ENCODE data around the gene STAG3.
"Not testable (repeated sequence)": the region's sequence is repeated elsewhere in the genome, so short reads cannot be mapped to it uniquely, and the experiment has no call there.

The STAG3 gene, protein sequence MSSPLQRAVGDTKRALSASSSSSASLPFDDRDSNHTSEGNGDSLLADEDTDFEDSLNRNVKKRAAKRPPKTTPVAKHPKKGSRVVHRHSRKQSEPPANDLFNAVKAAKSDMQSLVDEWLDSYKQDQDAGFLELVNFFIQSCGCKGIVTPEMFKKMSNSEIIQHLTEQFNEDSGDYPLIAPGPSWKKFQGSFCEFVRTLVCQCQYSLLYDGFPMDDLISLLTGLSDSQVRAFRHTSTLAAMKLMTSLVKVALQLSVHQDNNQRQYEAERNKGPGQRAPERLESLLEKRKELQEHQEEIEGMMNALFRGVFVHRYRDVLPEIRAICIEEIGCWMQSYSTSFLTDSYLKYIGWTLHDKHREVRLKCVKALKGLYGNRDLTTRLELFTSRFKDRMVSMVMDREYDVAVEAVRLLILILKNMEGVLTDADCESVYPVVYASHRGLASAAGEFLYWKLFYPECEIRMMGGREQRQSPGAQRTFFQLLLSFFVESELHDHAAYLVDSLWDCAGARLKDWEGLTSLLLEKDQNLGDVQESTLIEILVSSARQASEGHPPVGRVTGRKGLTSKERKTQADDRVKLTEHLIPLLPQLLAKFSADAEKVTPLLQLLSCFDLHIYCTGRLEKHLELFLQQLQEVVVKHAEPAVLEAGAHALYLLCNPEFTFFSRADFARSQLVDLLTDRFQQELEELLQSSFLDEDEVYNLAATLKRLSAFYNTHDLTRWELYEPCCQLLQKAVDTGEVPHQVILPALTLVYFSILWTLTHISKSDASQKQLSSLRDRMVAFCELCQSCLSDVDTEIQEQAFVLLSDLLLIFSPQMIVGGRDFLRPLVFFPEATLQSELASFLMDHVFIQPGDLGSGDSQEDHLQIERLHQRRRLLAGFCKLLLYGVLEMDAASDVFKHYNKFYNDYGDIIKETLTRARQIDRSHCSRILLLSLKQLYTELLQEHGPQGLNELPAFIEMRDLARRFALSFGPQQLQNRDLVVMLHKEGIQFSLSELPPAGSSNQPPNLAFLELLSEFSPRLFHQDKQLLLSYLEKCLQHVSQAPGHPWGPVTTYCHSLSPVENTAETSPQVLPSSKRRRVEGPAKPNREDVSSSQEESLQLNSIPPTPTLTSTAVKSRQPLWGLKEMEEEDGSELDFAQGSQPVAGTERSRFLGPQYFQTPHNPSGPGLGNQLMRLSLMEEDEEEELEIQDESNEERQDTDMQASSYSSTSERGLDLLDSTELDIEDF

DNA sequence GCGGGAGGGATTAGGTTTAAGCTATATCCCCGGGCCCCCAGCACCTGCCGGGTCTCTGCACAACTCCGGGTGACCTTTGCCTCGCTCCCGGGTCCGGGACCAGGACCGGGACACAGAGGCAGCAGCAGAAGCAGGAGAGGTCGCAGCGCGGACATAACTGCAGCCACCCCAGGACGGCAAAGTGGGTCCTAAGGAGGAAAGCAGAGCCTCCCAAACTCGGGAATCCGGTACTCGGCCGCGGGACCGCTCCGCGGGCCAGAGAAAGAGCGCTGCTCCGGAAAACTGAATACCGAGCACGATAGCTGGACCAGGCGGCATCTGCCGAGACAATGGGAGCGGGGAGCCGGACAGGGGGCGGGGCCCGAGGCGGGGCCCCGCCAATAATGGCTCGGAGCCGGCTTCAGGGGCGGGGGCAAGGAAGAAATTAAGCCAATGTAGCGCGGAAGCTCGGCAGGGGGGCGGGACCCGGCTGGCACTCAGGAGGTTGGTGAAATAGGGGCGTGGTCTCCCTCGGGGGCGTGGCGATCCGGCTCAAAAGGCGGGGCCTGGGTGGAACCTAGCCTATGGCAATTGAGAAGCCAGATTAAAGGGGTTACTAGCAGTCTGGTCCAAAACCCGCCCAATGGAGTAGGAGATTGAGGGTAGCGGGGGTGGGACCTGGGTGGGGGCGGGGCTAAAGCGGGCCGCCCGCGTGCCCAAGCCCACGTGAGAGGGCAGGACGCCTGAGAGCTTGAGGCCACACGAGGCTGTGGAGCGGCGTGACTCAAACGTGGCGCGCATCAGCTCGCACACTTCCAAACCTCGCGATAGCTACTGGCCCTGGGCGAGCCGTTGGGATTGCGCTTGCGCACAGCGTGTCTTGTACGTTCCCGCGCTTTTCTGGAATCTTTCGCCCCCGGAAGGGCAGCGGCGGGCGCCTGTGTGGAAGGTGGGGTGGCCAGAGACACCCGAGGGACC, at the start of gene STAG3, which contains the start of gene GPC2:
STAG3 (plus strand) TSS at position 874 of the 957 bp plus-strand sequence. CDS start 2,639 bp downstream, outside the sequence.
GPC2 (minus strand) TSS at position 337 of the 957 bp plus-strand sequence; CDS start at position 155, 182 bp downstream.
- peak; percentile 94 for DNase-seq (ENCODE audit: low spot score)

DNA sequence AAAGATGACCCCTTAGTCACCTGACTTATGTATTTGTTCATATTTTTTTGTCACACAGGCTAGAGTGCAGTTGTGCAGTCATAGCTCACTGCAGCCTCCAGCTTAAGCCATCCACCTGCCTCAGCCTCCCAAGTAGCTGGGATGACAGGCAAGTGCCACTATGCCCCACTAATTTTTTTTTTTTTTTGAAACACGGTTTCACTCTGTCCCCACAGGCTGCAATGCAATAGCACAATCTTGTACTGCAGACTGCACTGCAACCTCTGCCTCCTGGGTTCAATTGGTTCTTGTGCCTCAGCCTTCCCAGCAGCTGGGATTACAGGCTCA, 49.1 kb upstream of the STAG3 start:
- no peak for DNase-seq (ENCODE audit: low spot score)

DNA sequence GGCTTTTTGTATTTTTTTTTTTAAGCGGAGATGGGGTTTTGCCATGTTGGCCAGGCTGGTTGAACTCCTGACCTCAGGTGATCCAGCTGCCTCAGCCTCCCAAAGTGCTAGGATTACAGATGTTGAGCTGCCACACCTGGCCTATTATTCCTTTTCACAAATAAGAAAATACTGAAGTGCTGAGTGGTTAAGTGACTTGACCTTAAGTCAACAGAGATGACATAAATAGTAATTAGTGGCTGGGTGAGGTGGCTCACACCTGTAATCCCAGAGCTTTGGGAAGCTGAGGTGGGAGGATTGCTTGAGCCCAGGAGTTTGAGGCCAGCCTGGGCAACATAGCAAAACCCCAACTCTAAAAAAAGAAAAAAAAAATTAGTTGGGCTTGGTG, 47.5 kb upstream of the STAG3 start:
- DNase-seq (ENCODE audit: low spot score), result peak; percentile 38

DNA sequence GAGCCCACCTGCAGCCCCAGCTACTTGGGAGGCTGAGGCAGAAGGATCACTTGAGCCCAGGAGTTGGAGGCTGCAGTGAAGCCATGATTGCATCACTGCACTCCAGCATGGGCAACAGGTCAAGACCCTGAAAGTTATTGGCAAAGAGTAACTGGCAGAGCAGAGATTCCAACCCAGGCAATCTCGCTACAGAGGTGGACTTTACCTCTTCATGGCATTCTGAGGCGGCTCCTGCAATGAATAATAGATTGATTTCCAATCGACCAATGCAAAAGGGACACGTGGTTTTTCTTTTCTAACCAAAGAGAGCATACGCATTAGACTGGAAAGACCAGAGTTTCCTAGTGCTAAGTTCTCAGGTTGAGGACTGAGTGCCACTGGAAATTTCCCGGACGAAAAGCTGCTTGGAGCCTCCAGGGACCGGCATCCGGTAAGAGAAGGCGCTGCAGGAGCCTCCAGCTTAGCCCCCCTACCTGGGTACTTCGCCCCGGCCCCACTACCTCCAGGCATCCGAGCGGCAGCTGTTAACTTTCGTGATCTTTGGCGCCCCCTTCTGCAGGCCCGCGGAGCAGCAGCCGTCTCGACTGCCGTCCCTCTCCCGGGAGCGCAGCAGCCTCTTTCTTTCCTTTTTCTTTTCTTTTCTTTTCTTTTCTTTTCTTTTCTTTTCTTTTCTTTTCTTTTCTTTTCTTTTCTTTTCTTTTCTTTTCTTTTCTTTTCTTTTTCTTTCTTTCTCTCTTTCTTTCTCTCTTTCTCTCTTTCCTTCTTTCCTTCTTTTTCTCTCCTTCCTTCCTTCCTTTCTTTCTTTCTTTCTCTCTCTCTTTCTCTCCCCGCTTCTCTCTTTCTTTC, 46.9 kb upstream of the STAG3 start:
- DNase-seq (ENCODE audit: low spot score), result peak; percentile 52

DNA sequence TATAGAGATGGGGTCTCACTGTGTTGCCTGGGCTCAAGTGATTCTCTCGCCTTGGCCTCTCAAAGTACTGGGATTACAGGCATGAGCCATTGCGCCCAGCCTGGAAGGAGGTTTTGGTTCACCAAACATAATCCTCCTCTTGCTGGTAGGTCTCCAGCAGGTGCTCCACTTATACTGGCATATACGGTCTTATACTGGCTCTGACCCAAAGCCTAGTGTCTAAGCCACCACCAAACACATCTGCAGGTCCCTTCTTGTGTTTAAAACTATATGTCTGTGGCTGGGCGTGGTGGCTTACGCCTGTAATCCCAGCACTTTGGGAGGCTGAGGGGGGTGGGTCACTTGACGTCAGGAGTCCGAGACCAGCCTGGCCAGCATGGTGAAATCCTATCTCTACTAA, 45.6 kb upstream of the STAG3 start:
- DNase-seq (ENCODE audit: low spot score), result no peak

DNA sequence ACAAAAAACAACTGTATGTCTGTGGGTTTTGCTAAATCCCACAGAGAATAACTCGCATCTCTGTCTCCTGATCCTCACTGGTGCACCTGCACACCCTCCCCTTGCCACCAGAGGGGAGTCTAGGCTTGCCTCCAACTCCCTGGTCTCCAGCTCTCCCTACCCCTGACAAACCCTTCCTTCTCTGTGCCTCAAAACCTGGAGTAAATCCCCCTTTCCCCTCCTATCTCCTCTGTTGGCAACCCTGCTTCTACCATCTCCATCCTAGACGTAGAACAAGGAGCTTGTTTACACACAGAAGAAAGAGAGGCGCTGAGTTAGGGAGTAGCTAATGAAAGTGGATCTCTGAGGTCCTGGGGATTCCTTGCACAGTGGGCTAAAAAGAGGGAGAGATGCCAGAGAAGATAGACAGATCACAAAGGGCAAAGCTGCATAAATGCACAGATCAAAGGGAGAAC, 45.0 kb upstream of the STAG3 start:
- DNase-seq (ENCODE audit: low spot score), result peak; percentile 70

DNA sequence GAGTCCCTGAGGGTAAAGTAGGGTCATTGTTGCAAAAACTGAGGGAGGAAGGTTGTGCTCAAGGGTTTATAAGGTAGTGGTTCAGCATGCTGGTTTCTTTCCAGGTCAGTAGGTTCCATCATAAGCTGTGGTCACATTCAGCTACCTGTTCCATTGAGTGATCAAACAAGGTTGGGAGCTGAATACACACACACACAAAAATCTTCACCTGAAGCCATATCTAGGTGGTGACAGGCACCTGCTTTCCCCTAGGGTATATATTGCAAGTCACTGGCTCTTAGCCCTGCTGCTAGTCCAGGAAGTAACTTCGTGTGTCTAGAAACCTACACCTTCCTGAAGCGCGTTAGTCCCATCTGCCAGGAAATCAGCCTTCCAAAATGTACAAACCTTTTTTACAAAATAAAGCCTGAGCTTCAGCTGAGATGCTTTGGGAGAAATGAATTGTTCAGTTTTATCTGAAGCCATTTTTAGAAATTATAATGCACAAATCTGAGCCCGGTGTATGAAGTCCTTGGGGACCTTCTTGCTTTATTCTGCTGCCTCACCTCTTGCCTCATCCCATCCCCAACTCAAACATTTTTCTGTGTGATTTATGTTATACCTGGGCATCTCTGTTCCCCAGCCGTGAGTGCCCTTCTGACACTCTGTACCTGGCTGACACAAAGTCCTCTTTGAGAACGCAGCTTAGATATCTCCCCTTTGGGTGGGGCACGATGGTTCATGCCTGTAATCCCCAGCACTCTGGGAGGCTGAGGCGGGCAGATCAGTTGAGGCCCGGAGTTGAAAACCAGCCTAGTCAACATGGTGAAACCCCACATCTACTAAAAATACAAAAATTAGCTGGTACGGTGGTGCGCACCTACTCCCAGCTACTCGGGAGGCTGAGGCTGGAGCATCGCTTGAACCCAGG, 39.6 kb upstream of the STAG3 start:
- DNase-seq (ENCODE audit: low spot score), result peak; percentile 85

DNA sequence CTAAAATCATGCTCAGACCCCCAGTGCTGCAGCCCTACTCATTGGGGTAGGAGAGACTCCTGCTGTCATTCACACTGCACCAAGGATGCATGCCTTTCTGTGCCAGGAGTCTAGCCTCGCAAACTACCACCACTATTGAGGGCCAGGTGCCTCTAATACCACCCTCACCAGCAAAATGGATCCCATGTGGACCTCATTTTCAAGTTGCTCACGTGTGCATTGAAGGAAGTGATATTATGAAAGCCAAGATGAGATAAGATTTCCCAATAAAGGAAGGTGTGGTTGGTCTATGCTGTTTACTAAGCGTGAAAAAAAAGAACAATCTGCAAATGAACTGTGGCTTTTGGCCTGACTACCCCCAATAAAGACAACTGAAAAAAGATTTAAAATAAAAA, 36.2 kb upstream of the STAG3 start:
- DNase-seq (ENCODE audit: low spot score), result no peak

DNA sequence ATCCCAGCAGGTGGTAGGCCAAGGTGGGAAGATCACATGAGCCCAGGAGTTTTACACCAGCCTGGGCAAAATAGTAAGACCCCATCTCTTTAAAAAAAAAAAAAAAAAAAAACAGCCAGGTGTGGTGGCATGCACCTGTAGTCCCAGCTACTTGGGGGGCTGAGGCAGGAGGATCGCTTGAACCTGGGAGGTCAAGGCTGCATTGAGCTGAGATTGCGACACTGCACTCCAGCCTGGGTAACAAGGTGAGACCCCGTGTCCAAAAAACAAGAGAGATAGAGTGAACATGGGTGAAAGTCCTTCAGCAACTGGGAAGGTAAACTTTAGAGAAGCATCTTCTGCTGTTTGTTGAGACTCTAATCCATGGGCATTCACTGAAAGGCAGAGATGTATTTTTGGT, 35.3 kb upstream of the STAG3 start:
- no peak for DNase-seq (ENCODE audit: low spot score)

DNA sequence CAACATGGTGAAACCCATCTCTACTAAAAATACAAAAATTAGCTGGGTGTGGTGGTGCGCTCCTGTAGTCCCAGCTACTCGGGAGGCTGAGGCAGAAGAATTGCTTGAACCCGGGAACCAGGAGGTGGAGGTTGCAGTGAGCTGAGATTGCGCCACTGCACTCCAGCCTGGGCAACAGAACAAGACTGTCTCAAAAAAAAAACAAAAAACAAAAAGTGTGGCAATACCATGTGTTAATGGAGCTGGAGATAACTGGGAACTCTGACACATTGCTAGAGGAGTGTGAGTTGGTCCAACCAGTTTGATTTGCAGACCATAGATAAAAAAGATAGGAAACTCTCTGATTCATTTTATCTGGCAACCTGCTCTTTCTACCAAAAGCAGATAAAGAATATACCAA, 31.4 kb upstream of the STAG3 start:
- not testable (repeated sequence) for DNase-seq (ENCODE audit: low spot score)

DNA sequence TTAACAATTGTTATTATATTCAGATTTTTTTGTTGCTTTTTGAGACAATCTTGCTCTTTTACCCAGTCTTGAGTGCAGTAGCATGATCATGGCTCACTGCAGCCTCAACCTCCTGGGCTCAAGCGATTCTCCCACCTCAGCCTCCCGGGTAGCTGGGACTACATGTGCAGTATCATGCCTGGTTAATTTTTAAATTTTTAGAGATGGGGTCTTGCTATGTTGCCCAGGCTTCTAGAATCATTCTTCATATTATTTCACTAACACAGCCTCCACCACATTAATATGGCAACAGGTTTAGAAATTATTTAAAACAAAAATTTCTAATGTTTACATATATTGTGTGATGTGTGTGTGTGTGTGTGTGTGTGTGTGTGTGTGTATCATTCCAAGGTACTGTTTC, 30.4 kb upstream of the STAG3 start:
- no peak for DNase-seq (ENCODE audit: low spot score)

DNA sequence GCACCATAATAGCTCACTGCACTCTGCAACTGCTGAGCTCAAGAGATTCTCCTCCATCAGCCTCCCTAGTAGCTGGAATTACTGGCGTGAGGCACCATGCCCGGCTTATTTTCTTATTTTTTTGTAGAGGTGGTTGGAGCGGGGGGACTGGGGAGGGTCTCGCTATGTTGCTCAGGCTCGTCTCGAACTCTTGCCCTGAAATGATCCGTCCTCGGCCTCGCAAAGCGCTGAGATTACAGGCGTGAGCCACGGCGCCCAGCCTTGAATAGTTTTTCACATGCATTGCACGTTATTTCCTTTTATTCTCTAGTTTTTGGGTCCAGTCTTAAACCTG, 29.5 kb upstream of the STAG3 start:
- DNase-seq (ENCODE audit: low spot score), result no peak

DNA sequence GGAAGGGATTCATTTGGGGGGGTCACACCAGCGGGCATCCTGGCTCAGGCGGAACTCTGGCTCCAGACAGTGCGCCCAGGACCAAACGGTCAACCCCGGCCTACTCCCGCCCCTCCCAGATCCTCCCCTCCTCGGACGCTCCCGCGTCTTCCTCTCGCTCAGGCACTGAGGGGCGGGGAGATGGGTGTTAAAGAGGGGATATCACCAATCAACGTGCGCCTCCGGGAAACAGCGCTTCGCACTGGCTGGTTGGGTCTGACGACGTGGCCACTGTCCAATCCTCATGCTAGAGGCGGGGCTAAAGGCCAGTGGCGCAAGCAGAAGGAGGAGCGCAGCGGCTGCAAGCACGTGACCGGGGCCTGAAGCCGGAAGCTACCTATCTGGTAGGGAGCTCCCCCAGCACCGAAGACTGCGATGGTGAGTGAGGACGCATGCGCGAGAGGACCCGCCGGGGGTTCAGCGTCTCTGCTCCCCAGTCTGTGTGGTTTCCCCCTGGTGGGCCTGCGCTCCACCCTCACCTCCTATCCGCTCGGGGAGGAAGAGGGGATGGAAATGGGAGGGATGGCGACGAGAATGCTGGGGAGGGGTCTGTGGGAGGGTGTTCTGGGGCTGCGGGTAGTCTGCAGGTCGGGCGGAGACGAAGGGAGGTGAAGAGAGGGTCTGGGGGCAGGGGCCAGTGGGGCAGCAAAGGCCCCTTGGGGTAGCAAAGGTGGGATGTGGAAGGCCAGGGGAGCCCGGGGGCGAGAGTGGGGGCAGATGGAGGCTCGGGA, 29.0 kb upstream of the STAG3 start, which contains the start of gene LAMTOR4:
LAMTOR4 (plus strand) TSS at position 360 of the 770 bp plus-strand sequence; CDS start at position 415, 55 bp downstream.
- DNase-seq (ENCODE audit: low spot score), result peak; percentile 100

DNA sequence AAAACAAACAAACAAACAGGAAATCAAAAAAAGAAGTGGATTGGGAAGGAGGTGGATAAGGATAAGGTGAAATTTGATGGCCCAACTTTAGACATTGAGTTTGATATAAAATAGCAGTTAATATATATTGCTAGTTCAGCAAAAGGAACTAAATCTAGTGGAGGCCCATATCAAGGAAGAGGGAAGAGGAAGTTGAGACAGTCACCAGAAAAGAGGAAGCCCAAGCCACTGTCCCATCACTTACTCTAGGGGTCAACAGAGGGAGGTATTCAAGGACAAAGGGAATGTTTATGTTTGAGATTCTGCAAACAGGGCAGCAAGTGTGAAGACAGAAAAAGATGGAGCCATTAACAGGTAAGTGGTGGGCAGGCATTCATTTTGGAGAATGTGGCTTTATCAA, 25.3 kb upstream of the STAG3 start:
- no peak for DNase-seq (ENCODE audit: low spot score)

DNA sequence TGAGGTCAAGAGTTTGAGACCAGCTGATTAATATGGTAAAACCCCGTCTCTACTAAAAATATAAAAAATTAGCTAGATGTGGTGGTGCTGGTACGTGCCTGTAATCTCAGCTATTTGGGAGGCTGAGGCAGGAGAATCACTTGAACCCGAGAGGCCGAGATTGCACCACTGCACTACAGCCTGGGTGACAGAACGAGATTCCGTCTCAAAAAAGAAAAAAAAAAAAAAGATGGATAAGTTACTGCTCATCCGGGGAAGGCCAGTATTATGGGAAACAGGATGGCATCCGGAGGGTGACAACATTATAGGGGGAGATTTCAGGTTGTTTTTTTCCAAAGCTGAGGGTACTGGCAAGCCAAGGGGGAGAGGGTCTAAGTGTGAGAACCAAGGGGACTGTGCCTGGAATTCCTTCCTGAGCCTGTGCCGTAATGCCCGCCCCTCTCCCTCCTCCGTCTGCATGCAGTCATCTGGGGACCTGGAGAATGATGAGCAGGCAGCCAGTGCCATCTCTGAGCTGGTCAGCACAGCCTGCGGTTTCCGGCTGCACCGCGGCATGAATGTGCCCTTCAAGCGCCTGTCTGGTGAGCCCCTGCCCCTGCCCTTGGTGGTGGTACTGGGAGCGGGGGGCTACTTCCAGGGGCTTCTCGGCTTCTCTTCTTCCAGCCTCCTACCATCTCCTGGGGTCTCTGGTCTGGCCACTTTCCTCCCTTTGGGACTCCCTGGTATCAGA, 24.6 kb upstream of the STAG3 start:
- DNase-seq (ENCODE audit: low spot score), result no peak

DNA sequence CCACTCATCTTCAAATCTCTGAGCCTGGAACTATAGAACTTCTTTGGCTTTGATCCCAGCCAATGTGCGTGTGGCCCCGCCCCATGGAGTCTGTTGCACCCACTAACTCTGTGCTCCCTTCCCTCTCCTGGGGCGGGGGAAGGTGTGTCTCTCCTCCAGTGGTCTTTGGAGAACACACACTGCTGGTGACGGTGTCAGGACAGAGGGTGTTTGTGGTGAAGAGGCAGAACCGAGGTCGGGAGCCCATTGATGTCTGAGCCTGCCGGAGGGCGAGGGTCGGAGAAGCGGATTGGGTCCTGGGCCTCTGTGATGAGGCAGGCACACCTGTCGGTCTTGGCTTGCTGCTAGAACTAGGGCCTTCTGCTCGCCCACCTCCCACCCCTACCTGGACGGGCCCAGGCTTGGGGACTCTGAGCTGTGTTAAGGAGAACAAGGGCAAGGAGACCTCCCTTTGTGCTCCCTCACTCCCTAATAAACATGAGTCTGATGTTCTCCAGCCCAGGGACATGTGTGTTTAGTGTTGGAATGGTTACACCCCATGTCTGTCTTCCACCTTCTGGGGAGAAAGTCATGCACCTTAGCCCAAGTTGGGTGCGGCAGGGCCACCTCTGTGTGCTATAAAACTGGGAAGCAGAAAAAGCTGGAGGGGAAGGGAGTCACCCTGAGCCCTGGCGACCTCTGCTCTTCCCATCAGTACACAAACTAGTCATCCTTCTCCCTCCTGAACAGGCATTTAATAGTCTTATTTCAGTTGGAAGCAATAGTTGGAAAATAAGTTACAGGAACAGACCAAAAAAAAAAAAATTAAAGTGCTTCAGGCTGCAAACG, 23.8 kb upstream of the STAG3 start:
- DNase-seq (ENCODE audit: low spot score), result no peak

Measured in kidney tubule cell (primary cell).